Activated T-helper 2 cell treated with anti-CD3 and anti-CD28 coated beads, Interferon-gamma antibody, Interleukin-2, Interleukin-4, amounts not matched to agents 10 μg/mL and 5 μg/mL and 100 μg/mL, durations not matched to agents 14 hours and 24 hours and 36 hours (primary cell): ENCODE results near the gene CDH18. TPM values are rescaled to one million over a fixed set of nuclear protein-coding genes. Genes with fewer than 3 reads are reported as not detected.

Source experiments
- DNase-seq: peaks from one replicate; pipeline ENCODE4 v3.0.0; 2021; ENCODE audit warnings: low spot score
- H3K27ac Mint-ChIP-seq: one replicate; pipeline ENCODE4 v1.8.0; 2021; ENCODE audit warnings: mixed read lengths
- H3K27me3 Mint-ChIP-seq: one replicate; pipeline ENCODE4 v1.8.0; 2021; ENCODE audit warnings: low read depth, mixed read lengths
- H3K36me3 Mint-ChIP-seq: one replicate; pipeline ENCODE4 v1.8.0; 2021; ENCODE audit warnings: low read depth, mixed read lengths
- H3K4me1 Mint-ChIP-seq: one replicate; pipeline ENCODE4 v1.8.0; 2021; ENCODE audit warnings: low read depth, mixed read lengths
- H3K4me3 Mint-ChIP-seq: one replicate; pipeline ENCODE4 v1.8.0; 2021; ENCODE audit warnings: low read depth, mild to moderate bottlenecking, moderate library complexity, mixed read lengths
- H3K9me3 Mint-ChIP-seq: one replicate; pipeline ENCODE4 v1.8.0; 2021; ENCODE audit warnings: mixed read lengths
- intact Hi-C: fragments of 100-400 bp; cut with micrococcal nuclease; formaldehyde crosslinking; loops from one replicate; pipeline ENCODE4 v1.15.1; 2023
- total RNA-seq: library from RNA; stranded (reverse); gene quantifications from 2 replicates; pipeline ENCODE4 v1.2.3, GENCODE V29; 2022

Gene CDH18
- total RNA-seq, 1 donor from 2014 or later: not detected

GRCh38 chr5:19660679-19661078, 327.3 kb downstream of the CDH18 start:
- H3K4me3 Mint-ChIP-seq: no peak overlapping the region
- intact Hi-C loops: no loop called here
- no peak for DNase-seq

GRCh38 chr5:19655627-19656026, 332.4 kb downstream of the CDH18 start:
- Mint-ChIP-seq H3K9me3 (peaks cover 20% of the 10 kb centered on the region), H3K27ac (no peak overlapping the region), H3K27me3 (no peaks in the 10 kb centered on the region), H3K36me3 (no peaks in the 10 kb centered on the region), H3K4me1 (no peaks in the 10 kb centered on the region), H3K4me3 (no peak overlapping the region)
- intact Hi-C loops: no loop called here
- no peak for DNase-seq

More at GRCh38 chr5:19660679-19661078, 327.3 kb downstream of the CDH18 start:
- Mint-ChIP-seq H3K36me3 (no peaks in the 10 kb centered on the region), H3K27ac (no peak overlapping the region), H3K27me3 (no peaks in the 10 kb centered on the region), H3K4me1 (no peaks in the 10 kb centered on the region), H3K9me3 (peaks cover 24% of the 10 kb centered on the region)

- DNase-seq: no peak
- Mint-ChIP-seq H3K4me3 (no peak overlapping the region), H3K27me3 (no peaks in the 10 kb centered on the region), H3K9me3 (peaks cover 36% of the 10 kb centered on the region), H3K4me1 (no peaks in the 10 kb centered on the region), H3K36me3 (no peaks in the 10 kb centered on the region), H3K27ac (no peak overlapping the region)
- intact Hi-C loops: no loop called here
Measured at GRCh38 chr5:19638461-19638860, 349.5 kb downstream of the CDH18 start.

GRCh38 chr5:19630876-19631275, 357.1 kb downstream of the CDH18 start:
- H3K9me3 Mint-ChIP-seq: peaks cover 44% of the 10 kb centered on the region
- H3K27me3 Mint-ChIP-seq: no peaks in the 10 kb centered on the region
- intact Hi-C loops: no loop called here
- H3K36me3 Mint-ChIP-seq: no peaks in the 10 kb centered on the region
- DNase-seq: no peak
- H3K27ac Mint-ChIP-seq: no peak overlapping the region
- H3K4me3 Mint-ChIP-seq: no peak overlapping the region
- H3K4me1 Mint-ChIP-seq: no peaks in the 10 kb centered on the region

- Mint-ChIP-seq H3K27me3 (no peaks in the 10 kb centered on the region), H3K4me1 (no peaks in the 10 kb centered on the region), H3K27ac (no peak overlapping the region), H3K36me3 (no peaks in the 10 kb centered on the region), H3K4me3 (no peak overlapping the region), H3K9me3 (peaks cover 55% of the 10 kb centered on the region)
- intact Hi-C loops: no loop called here
- DNase-seq: no peak
Measured at GRCh38 chr5:19626211-19626610, 361.8 kb downstream of the CDH18 start.

GRCh38 chr5:19625562-19625961, 362.4 kb downstream of the CDH18 start:
- DNase-seq: no peak
- H3K4me3 Mint-ChIP-seq: no peak overlapping the region
- no peaks in the 10 kb centered on the region for H3K4me1 Mint-ChIP-seq
- intact Hi-C loops: no loop called here
- H3K9me3 Mint-ChIP-seq: peaks cover 49% of the 10 kb centered on the region
- no peak overlapping the region for H3K27ac Mint-ChIP-seq
- H3K27me3 Mint-ChIP-seq: no peaks in the 10 kb centered on the region
- H3K36me3 Mint-ChIP-seq: no peaks in the 10 kb centered on the region

GRCh38 chr5:19619571-19619970, 368.4 kb downstream of the CDH18 start:
- H3K9me3 Mint-ChIP-seq: peaks cover 29% of the 10 kb centered on the region
- H3K27me3 Mint-ChIP-seq: no peaks in the 10 kb centered on the region
- intact Hi-C loops: no loop called here
- H3K4me1 Mint-ChIP-seq: no peaks in the 10 kb centered on the region
- DNase-seq: no peak
- H3K4me3 Mint-ChIP-seq: no peak overlapping the region
- H3K27ac Mint-ChIP-seq: no peak overlapping the region
- no peaks in the 10 kb centered on the region for H3K36me3 Mint-ChIP-seq

GRCh38 chr5:19616701-19617215, 371.2 kb downstream of the CDH18 start:
- Mint-ChIP-seq H3K4me3 (no peak overlapping the region), H3K36me3 (no peaks in the 10 kb centered on the region), H3K27me3 (no peaks in the 10 kb centered on the region), H3K4me1 (no peaks in the 10 kb centered on the region), H3K27ac (no peak overlapping the region), H3K9me3 (peaks cover 28% of the 10 kb centered on the region)
- no peak for DNase-seq
- intact Hi-C loops: no loop called here

- Mint-ChIP-seq H3K27me3 (no peaks in the 10 kb centered on the region), H3K4me3 (no peak overlapping the region), H3K4me1 (no peaks in the 10 kb centered on the region), H3K9me3 (peaks cover 30% of the 10 kb centered on the region), H3K36me3 (no peaks in the 10 kb centered on the region), H3K27ac (no peak overlapping the region)
- no peak for DNase-seq
- intact Hi-C loops: no loop called here
Measured at GRCh38 chr5:19615661-19616060, 372.3 kb downstream of the CDH18 start.

GRCh38 chr5:19615071-19615470, 372.9 kb downstream of the CDH18 start:
- no peak for DNase-seq
- Mint-ChIP-seq H3K27me3 (no peaks in the 10 kb centered on the region), H3K4me3 (no peak overlapping the region), H3K27ac (no peak overlapping the region), H3K4me1 (no peaks in the 10 kb centered on the region), H3K9me3 (peaks cover 30% of the 10 kb centered on the region), H3K36me3 (no peaks in the 10 kb centered on the region)
- intact Hi-C loops: no loop called here

GRCh38 chr5:19608444-19609002, 379.5 kb downstream of the CDH18 start:
- Mint-ChIP-seq H3K4me1 (no peaks in the 10 kb centered on the region), H3K36me3 (no peaks in the 10 kb centered on the region), H3K4me3 (no peak overlapping the region), H3K9me3 (peaks cover 21% of the 10 kb centered on the region), H3K27me3 (no peaks in the 10 kb centered on the region), H3K27ac (no peak overlapping the region)
- intact Hi-C loops: no loop called here
- DNase-seq: no peak

GRCh38 chr5:19605846-19606407, 382.1 kb downstream of the CDH18 start:
- peaks cover 16% of the 10 kb centered on the region for H3K9me3 Mint-ChIP-seq
- no peaks in the 10 kb centered on the region for H3K4me1 Mint-ChIP-seq
- intact Hi-C loops: no loop called here
- H3K4me3 Mint-ChIP-seq: no peak overlapping the region
- no peaks in the 10 kb centered on the region for H3K36me3 Mint-ChIP-seq
- no peak overlapping the region for H3K27ac Mint-ChIP-seq
- H3K27me3 Mint-ChIP-seq: no peaks in the 10 kb centered on the region
- DNase-seq: no peak

- no peaks in the 10 kb centered on the region for H3K4me1 Mint-ChIP-seq
- no peak overlapping the region for H3K4me3 Mint-ChIP-seq
- no peak for DNase-seq
- no peak overlapping the region for H3K27ac Mint-ChIP-seq
- H3K36me3 Mint-ChIP-seq: no peaks in the 10 kb centered on the region
- intact Hi-C loops: no loop called here
- peaks cover 42% of the 10 kb centered on the region for H3K9me3 Mint-ChIP-seq
- H3K27me3 Mint-ChIP-seq: no peaks in the 10 kb centered on the region
Measured at GRCh38 chr5:19584131-19584530, 403.9 kb downstream of the CDH18 start.
